ENCODE results near the gene KIF16B. TPM values are rescaled to one million over a fixed set of nuclear protein-coding genes. Genes with fewer than 3 reads are reported as not detected.

The KIF16B gene
- total RNA-seq, 1 experiment from 2014 or later: 4.6 TPM

- ChIA-PET POLR2A (ENCODE audit: low non-redundant PET) (no interaction called here), CTCF (no interaction called here)
- peaks cover 7% of the 10 kb centered on the region for H3K9me3 ChIP-seq (ENCODE audit: low read depth, low read length, poor library complexity, severe bottlenecking)
- intact Hi-C loops (cut with micrococcal nuclease; ENCODE audit: unreplicated experiment): no loop called here
- H3K27ac ChIP-seq (ENCODE audit: low read depth, low read length, poor library complexity, severe bottlenecking): no peak overlapping the region
- no peaks in the 10 kb centered on the region for H3K36me3 ChIP-seq (ENCODE audit: insufficient read depth, low read length, poor library complexity, severe bottlenecking)
- no peaks in the 10 kb centered on the region for H3K27me3 ChIP-seq (replicated peaks; ENCODE audit: insufficient read depth, low read depth, low read length, poor library complexity)
- peaks cover 7% of the 10 kb centered on the region for H3K4me1 ChIP-seq (ENCODE audit: insufficient read depth, low read length, poor library complexity, severe bottlenecking)
- TF ChIP-seq EZH2 (IDR thresholded peaks at IDR 0.05; ENCODE audit: borderline replicate concordance, low read depth, low read length, poor library complexity, severe bottlenecking): no peak
- TF ChIP-seq, protein P1, sequence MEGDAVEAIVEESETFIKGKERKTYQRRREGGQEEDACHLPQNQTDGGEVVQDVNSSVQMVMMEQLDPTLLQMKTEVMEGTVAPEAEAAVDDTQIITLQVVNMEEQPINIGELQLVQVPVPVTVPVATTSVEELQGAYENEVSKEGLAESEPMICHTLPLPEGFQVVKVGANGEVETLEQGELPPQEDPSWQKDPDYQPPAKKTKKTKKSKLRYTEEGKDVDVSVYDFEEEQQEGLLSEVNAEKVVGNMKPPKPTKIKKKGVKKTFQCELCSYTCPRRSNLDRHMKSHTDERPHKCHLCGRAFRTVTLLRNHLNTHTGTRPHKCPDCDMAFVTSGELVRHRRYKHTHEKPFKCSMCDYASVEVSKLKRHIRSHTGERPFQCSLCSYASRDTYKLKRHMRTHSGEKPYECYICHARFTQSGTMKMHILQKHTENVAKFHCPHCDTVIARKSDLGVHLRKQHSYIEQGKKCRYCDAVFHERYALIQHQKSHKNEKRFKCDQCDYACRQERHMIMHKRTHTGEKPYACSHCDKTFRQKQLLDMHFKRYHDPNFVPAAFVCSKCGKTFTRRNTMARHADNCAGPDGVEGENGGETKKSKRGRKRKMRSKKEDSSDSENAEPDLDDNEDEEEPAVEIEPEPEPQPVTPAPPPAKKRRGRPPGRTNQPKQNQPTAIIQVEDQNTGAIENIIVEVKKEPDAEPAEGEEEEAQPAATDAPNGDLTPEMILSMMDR (conservative IDR thresholded peaks at IDR 0.05; ENCODE audit: low read depth, low read length): no peak
- H3K4me3 ChIP-seq (ENCODE audit: low read depth, low read length, poor library complexity, severe bottlenecking): no peak overlapping the region
- no TSS peak for BruUV-seq (replicated peaks)
- no peak for DNase-seq (ENCODE audit: low spot score)
Measured at GRCh38 chr20:16617056-16617455, 43.8 kb upstream of the KIF16B start.

- no peak for DNase-seq (ENCODE audit: low spot score)
- no peaks in the 10 kb centered on the region for H3K27me3 ChIP-seq (replicated peaks; ENCODE audit: insufficient read depth, low read depth, low read length, poor library complexity)
- CTCF ChIA-PET: no interaction called here
- H3K36me3 ChIP-seq (ENCODE audit: insufficient read depth, low read length, poor library complexity, severe bottlenecking): no peaks in the 10 kb centered on the region
- H3K4me1 ChIP-seq (ENCODE audit: insufficient read depth, low read length, poor library complexity, severe bottlenecking): peaks cover 7% of the 10 kb centered on the region
- no TSS peak for BruUV-seq (replicated peaks)
- TF ChIP-seq, protein P1 (conservative IDR thresholded peaks at IDR 0.05; ENCODE audit: low read depth, low read length): no peak
- TF ChIP-seq EZH2 (IDR thresholded peaks at IDR 0.05; ENCODE audit: borderline replicate concordance, low read depth, low read length, poor library complexity, severe bottlenecking): no peak
- POLR2A ChIA-PET (ENCODE audit: low non-redundant PET): no interaction called here
- H3K27ac ChIP-seq (ENCODE audit: low read depth, low read length, poor library complexity, severe bottlenecking): no peak overlapping the region
- H3K4me3 ChIP-seq (ENCODE audit: low read depth, low read length, poor library complexity, severe bottlenecking): no peak overlapping the region
- intact Hi-C loops (cut with micrococcal nuclease; ENCODE audit: unreplicated experiment): no loop called here
- H3K9me3 ChIP-seq (ENCODE audit: low read depth, low read length, poor library complexity, severe bottlenecking): peaks cover 7% of the 10 kb centered on the region
Measured at GRCh38 chr20:16616317-16616716, 43.1 kb upstream of the KIF16B start.

DNA sequence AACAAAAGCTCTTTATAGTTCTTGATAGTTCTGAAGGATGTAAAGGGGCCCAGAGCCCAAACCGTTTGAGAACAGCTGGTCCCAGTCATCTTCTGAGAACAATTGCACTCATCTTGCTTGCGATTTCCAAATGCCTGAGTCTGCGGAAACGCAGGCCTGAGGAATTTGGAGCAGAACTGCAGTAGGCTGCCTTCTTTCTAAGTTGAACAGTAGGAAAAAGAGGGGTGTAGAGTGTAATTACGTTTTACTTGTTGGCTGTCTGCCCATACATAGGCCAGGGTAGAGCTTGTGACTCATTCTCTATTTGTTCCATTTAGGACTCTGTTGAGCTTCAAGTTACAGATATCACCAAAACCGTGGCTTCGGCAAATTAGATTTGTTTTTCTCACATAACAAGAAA, 42.0 kb upstream of the KIF16B start:
- no TSS peak for BruUV-seq (replicated peaks)
- POLR2A ChIA-PET (ENCODE audit: low non-redundant PET): no interaction called here
- DNase-seq (ENCODE audit: low spot score): peak; percentile 79
- intact Hi-C loops (cut with micrococcal nuclease; ENCODE audit: unreplicated experiment): no loop called here
- no peaks in the 10 kb centered on the region for H3K36me3 ChIP-seq (ENCODE audit: insufficient read depth, low read length, poor library complexity, severe bottlenecking)
- H3K27me3 ChIP-seq (replicated peaks; ENCODE audit: insufficient read depth, low read depth, low read length, poor library complexity): no peaks in the 10 kb centered on the region
- CTCF ChIA-PET: no interaction called here
- peaks cover 7% of the 10 kb centered on the region for H3K4me1 ChIP-seq (ENCODE audit: insufficient read depth, low read length, poor library complexity, severe bottlenecking)
- no peak overlapping the region for H3K4me3 ChIP-seq (ENCODE audit: low read depth, low read length, poor library complexity, severe bottlenecking)
- peaks cover 7% of the 10 kb centered on the region for H3K9me3 ChIP-seq (ENCODE audit: low read depth, low read length, poor library complexity, severe bottlenecking)
- TF ChIP-seq EZH2 (IDR thresholded peaks at IDR 0.05; ENCODE audit: borderline replicate concordance, low read depth, low read length, poor library complexity, severe bottlenecking): no peak
- TF ChIP-seq, protein P1 (conservative IDR thresholded peaks at IDR 0.05; ENCODE audit: low read depth, low read length): no peak
- H3K27ac ChIP-seq (ENCODE audit: low read depth, low read length, poor library complexity, severe bottlenecking): no peak overlapping the region
